Right forelimb (tissue), 1 donor: ENCODE results near the gene ADD2.

Source experiments
- DNase-seq: peaks from one replicate; pipeline ENCODE4 v3.0.0-alpha.2; 2018

The ADD2 gene

DNA sequence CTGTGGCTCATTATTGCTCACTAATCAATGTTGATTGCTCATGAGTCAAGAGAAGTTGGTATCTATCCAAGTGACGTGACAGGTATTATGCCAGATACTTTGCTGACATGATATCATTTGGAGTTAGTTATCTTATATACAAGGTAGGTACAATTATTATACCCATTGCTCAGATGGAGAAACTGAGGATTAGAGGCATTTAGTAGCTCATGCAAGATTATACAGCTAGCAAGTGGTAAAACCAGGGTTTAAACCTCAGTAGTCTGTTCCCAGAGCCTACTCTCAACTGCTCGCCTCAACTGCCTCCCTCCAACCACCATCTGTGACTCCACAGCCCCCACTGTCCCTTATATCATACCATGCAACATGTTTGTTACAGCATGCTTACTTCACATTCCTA, 16.3 kb upstream of the ADD2 start:
- DNase-seq, result no peak

DNA sequence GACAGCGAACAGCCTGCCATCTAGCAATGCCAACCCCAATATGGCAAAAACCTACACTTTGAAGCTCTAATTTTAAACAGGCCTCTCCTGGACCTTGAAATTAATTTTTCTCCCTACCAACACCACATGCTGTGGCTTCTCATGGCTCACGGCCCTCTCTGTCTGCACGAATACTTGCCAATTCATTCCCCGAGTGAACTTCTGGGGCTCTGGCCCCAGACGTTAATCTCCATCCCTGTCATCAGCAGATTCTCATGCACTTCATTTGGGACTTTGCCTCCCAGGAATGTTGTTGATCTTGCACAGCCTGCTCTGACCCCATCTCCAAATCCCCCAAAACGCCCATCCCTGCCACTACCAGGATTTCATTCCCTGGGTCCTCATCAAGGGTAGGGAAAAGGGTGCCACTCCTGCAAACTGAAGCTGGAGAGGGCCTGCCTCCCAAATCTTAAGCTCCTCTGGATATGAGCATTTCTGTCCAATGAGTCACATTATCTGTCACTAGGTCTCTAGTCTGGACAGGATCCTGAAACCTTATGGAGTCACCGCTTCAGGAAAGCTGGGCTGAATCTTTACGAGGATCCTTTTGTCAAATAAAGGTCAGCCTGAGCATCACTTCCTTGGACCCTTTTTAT, 12.0 kb upstream of the ADD2 start:
- DNase-seq, result no peak

GRCh38 chr2:70779491-70779890, 11.5 kb upstream of the ADD2 start:
- DNase-seq, result no peak

- no peak for DNase-seq
These were observed 10.7 kb upstream of the ADD2 start for GRCh38 chr2:70778676-70779075.

- no peak for DNase-seq
These were observed 9.4 kb upstream of the ADD2 start for GRCh38 chr2:70777450-70777849.

DNA sequence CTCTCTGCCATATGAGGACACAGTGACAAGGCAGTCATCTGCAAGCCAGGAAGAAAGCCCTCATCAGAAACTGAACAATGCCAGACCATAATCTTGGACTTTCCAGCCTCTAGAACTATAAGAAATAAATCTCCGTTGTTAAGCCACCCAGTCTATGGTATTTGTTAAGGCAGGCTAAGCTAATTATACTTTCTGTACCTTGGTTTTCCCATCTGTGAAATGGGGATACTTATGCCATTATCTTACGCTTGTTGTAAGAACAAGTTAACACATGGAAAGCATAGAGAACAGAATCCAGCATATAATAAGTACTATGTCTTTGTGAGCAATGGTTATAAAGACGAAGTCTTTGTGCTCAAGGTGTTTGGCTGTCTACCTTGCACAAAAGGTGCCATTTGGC, 8.3 kb upstream of the ADD2 start:
- DNase-seq, result no peak

DNA sequence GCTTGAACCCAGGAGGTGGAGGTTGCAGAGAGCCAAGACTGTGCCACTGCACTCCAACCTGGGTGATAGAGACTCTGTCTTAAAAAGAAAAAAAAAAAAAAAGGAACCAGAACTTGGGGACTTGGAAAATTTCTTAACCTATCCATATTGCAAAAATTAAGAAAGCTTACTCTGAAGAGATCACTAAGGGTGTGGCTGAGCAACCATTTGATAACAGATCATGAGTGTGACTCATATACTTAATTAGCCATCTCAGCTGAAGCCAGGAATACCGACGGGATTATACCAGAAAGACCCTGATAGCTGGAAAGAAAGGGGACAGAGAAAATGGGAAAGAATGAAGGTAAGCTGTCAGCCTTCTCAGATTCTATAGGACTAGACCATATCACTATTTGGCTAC, 7.1 kb upstream of the ADD2 start:
- DNase-seq, result no peak

- DNase-seq, result no peak
These were observed 4.6 kb upstream of the ADD2 start for GRCh38 chr2:70772486-70773155.

DNA sequence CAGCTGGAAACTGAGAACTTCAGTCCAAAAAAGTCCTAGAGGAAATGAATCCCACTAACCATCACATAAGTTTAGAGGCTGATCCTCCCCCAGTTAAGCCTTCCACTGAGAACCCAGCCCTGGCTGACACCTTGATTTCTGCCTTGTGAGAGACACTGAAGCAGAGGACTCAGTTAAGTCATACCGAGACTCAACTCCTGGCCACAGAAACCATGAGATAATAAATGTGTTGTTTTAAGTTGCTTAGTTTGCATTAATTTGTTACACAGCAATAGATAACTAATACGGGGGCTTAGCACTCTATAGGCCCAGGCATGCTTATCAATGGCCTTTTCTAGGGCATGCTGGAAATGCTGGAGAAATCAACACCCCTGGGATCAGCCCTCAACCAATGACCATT, 3.4 kb upstream of the ADD2 start:
- DNase-seq, result no peak

DNA sequence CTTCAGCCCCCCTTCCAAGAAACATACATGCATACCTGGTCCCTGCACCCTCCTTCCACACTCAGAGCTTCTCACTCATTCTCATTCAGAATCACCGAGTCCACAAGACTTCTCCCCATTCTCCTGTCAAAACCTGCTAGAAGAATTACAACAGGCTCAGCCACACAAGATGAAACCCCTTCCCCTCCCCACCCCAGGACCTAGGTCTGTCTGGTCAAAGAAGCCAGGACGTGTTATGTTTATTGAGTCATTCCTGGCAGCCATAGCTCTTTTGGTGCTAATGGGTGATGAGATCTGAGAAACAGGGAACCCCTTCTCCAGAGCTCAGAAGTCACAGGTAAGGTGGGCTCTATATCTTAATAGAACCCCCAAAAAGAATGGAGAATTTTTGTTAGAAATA, 1.4 kb upstream of the ADD2 start:
- no peak for DNase-seq

- no peak for DNase-seq
These were observed 638 bp upstream of the ADD2 start for GRCh38 chr2:70768590-70769085.

DNA sequence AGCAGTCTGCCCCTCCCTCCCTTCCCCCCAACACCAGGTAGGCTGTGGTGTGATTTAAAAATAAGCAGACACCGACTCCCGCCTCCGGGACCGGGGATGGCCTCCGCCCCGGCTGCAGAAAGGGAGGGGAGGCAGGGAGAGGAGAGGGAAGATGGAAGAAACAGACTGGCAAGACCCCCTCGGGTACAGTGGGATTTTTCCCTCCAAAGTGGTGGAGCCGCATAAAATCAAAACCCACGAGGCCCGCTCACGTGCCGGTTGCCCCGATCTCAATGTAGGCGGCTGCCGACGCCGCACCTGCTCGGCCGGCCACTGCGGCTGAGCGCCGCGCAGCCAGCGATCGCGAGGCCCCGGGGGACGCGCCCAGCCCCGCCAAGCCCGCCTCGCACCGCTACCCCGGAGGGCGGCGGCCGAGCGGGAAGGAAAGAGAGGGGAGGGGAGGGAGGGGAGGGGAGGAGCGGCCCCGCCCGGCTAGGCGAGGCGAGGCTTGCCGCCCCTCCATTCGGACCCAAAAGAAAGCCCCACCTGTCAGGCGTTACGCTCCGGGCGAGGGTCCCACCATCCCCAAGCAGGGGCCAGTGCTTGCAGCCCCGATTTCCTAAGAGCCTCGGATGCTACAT, 811 bp downstream of the ADD2 start:
- no peak for DNase-seq

GRCh38 chr2:70766357-70767078, 1.5 kb downstream of the ADD2 start:
- no peak for DNase-seq

- DNase-seq, result no peak
These were observed 2.5 kb downstream of the ADD2 start for GRCh38 chr2:70765507-70765906.

DNA sequence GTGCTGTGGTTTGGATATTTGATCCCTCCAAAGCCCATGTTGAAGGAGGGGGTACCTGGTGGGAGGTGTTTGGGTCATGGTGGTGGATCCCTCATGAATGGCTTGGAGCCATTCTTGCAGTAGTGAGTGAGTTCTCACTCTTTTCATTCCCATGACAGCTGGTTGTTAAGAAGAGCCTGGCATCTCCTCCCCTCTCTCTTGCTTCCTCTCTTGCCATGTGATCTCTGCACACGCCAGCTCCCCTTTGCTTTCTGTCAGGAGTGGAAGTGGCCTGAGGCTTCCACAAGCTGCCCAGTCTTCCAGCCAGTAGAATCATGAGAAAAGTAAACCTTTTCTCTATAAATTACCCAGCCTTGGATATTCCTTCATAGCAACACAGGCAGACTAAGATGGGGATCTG, 8.6 kb downstream of the ADD2 start:
- no peak for DNase-seq

DNA sequence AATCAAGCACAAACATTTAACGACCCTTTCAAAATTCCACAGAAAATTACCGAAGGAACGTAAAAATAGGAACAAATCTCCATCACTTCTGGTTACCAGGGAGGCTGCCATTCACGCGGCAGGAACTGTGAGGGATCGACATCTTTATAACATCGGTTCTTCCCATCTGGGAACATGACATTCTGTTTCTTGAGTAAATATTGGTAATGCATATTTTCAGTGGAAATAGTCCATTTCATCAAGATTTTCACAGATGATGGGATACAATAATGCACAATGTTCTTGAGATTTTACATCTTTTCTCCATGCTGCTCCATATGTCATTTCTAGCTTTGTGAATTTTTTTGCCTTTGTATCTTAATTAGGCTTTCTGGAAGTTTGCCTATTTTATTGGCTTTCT, 10.0 kb downstream of the ADD2 start:
- DNase-seq, result no peak

- DNase-seq, result no peak
These were observed 10.6 kb downstream of the ADD2 start for GRCh38 chr2:70757360-70757759.

DNA sequence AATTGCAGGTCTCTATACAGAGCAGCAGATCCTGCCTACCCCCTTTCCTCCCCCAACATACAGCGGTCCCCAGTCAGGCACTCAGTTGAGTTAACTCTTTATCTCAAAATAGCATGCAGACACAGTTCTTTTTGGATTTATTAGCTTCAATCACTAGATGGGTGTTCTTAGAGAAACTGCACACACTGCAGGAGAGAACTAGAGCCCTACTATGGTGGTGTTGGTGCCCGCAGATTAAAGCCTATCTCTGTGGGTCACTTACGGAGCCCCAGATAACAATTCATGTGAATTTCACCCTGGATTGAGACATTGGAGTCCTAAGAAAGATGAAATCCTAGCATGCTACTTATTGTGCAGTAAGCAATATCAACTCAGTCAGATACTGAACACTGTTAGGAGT, 11.9 kb downstream of the ADD2 start:
- DNase-seq, result no peak

- DNase-seq, result no peak
These were observed 14.1 kb downstream of the ADD2 start for GRCh38 chr2:70753902-70754301.

- DNase-seq, result no peak
These were observed 15.0 kb downstream of the ADD2 start for GRCh38 chr2:70753031-70753430.

DNA sequence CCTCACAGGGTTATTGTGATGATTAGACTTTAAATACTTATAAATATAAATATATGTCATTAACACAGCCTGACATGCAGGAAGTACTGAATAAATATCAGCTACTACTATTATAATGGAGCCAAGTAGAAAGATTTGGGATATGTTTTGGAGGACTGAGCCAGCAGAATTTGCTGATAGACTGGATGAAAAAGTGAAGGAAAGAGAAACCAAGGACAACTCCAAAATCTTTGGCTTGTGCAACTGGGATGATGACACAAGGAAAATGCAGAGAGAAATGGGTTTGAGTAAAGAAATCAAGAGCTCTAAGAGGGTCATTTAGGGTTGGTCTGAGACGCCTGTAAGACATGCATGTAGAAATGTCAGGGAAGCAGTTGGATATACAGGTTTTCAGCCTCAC, 15.6 kb downstream of the ADD2 start:
- DNase-seq, result no peak

DNA sequence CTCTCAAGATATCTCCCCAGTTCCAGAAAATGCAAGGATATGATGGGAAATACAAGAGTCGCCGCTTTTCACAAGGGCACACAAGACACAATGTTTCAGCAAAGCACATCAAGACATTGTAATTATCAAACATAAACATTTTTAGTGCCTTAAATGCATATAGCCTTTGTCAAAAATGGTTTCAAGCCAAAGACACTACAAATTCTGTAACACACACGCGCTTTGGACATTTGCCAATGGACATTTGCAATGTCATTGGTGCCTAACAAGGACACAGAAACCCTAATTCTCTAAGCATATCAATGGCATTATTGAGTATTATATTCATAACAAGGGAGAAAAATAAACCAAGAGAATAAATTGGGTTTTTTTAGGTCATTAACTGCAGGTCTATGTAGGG, 16.1 kb downstream of the ADD2 start:
- DNase-seq, result no peak

- DNase-seq, result no peak
These were observed 17.7 kb downstream of the ADD2 start for GRCh38 chr2:70750320-70750719.
